ENCODE measurements around the gene ASPSCR1.
A peak's percentile ranks its signal among the peaks of the same experiment; 100 is the strongest.

The ASPSCR1 gene

DNA sequence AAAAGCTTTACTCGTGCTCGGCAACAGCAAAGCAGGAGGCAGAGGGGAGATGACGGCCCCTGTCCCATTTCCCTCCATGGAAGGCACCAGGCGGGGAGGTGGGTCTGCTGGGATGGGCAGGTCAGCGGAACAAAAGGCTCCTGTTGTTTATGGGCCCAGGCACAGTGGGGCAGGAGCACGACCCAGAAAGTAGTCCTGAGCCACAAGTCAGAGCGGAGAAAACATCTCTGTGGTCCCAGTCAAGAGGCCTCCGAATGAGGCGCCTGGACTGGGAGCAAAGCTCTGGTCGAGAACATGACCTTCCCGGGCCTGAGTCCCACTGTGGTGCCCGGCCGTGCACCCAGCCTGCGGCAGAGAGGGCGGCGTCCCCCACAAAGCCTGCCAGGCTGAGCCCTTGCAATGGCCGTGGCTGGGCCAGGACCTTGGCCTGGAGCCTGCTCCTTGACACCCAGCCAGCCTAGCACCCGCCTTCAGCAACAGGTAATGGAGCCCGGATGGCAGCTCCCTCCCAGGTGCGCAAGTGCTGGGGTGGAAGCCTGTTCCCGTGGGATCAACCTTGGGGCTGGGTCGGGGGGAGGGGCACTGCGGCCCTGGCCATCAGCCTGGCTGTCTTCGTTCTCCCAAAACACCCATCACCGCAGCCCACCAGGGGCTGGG, 70.6 kb downstream of the ASPSCR1 start:
- no peak for DNase-seq

- DNase-seq, result no peak
Measured at GRCh38 chr17:82048571-82048971, 71.1 kb downstream of the ASPSCR1 start.

- DNase-seq, result no peak
Measured at GRCh38 chr17:82049106-82049505, 71.7 kb downstream of the ASPSCR1 start.

DNA sequence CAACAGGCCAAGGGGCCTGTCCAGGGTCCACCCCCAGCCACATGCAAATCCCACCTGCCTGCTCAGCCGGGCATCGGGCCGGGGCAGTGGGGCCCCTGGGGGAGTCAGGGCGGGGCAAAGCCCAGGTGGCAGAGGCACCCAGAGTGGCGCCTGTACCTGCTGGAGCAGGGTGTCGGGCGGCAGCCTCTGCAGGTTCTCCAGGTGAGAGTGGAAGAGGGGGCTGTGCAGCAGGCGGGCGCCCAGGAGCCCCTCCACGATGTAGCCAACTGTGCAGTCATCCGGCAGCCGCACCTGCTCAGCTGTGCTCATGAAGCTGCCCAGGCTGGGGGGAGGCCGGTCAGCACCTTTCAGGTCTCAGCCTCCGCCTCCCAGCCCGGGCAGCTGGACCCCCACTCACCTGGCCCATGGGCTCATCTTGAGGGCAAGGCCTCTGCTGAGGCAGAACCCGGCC, 72.1 kb downstream of the ASPSCR1 start:
- no peak for DNase-seq

- DNase-seq, result no peak
Measured at GRCh38 chr17:82050152-82050760, 72.8 kb downstream of the ASPSCR1 start.

DNA sequence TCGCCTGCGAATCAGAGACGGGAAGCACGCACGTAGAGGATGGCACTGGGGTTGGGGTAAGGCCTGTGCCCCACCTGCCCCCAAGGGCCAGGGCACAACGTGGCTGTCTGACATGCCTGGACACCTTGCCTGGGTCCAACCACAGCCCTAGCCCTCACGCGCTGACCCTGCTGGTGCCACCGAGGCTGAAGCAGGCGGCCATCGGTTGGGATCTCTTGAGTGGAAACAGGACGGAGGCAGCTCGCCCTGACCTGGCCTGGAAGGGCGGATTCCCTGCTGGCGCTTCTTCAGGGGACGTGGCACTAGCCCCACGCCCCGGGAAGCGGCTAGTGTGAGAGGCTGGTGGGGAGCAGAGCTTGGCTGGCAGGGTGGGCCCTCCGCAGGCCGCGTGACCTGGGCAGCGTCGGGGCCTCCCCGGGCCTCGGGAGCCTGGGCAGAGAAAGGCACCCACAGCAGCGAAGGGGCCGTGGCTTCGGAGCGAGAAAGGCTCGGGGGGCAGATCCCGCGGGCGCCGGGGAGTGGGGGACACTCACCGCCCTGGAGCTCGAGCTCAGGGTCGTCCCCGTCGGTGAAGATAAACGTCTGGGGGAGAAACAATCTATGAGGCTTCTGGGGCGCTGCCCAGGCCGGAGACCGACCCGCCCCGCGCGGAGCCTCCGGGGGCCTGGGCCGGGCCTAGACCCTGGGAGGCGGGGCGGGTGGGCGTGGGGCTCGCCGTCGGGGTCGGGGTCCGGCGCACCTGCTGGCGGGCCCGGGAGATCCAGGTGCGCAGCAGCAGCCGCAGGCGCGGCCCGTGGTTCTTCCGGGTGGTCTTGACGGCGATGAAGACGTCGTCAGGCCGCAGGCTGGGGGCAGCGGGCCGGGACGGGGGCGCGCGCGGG, 73.6 kb downstream of the ASPSCR1 start:
- DNase-seq, result no peak

- DNase-seq, result peak; percentile 31
Measured at GRCh38 chr17:82051776-82052637, 74.6 kb downstream of the ASPSCR1 start, which contains the start of the genes GPS1 and RFNG. Gene GPS1 (plus strand): TSS chr17:82051898. CDS start chr17:82051932, 34 bp downstream. Gene RFNG (minus strand): TSS chr17:82051811. CDS start chr17:82051766, 45 bp downstream.

DNA sequence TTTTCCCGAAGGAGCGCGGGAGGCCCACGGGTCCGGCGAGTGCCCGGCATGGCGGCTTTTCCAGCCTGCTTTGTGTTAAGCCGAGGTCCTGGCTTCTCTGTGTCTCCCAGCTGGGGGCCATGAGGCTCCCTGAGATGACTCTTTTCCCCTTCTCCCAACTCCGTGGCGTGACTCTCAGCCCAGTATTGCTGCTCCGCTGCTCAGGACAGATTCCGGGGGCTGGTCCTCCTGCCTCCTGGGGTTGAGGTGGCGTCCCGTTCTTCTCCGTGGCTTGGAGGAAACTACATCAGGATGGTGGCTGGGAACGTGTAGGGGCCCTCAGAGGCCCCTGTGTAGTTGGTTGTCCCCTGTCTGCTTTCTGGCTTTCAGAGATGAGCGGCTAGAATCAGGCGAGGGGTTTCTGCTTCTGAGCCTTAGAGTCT, 75.2 kb downstream of the ASPSCR1 start:
- no peak for DNase-seq

GRCh38 chr17:82053130-82053529, 75.7 kb downstream of the ASPSCR1 start:
- DNase-seq, result no peak

GRCh38 chr17:82053556-82054263, 76.3 kb downstream of the ASPSCR1 start:
- DNase-seq, result no peak

DNA sequence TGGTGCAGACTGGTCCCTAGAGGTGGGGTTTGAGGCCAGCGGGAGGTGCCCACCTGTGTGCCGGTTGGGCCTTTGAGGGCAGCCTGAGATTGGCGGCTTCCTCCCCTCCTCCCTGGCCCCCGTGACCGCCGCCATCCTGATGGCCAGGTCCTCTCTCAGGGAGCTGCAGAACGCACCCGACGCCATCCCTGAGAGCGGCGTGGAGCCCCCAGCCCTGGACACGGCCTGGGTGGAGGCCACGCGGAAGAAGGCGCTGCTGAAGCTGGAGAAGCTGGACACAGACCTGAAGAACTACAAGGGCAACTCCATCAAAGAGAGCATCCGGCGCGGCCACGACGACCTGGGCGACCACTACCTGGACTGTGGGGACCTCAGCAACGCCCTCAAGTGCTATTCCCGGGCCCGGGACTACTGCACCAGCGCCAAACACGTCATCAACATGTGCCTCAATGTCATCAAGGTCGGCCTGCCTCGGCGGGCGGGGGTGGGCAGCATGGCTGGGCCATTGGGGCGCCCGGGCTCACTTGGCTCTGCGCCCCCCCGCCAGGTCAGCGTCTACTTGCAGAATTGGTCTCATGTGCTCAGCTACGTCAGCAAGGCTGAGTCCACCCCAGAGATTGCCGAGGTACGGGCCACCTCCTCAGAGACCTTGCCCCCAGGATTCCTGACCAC, 77.1 kb downstream of the ASPSCR1 start:
- DNase-seq, result no peak

DNA sequence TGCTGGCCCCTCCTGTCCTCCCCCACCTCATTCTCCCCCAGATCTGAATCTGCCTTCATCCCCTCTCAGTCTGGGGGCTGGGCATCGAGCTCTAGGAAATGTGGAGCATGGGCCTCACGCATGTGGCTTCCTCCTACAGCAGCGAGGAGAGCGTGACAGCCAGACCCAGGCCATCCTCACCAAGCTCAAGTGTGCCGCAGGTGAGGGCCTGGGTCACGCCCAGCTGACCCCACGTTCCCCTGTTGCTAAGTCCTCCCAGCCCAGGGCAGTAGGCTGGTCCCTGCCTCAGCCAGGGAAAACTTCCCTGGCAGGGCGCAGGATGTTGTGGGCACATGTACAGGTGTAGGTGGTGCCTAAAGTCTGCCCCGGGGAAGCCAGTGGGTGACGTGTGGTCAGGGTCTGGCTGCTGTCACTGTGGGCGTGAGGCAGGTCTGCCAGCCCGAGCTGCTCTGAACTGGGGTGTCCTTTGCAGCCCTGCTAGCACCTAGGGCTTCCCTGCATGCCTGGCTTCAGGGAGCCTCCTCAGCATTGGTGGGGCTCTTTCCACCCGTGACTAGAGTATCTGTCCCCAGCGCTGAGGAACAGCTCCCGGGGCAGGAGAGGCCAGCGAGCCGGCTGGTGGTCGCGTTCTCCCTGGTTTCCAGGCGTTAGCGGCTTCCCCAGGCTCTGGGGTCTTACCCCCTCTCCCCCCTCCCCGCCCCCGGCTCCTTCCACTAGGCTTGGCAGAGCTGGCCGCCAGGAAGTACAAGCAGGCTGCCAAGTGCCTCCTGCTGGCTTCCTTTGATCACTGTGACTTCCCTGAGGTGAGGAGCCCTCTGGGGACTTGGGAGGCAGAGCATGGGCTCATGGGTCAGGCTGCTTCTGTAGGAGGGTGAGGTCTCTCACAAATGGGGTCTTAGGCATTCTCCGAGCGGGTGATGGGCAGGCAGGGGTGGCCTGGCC, 77.9 kb downstream of the ASPSCR1 start:
- no peak for DNase-seq

GRCh38 chr17:82055965-82056728, 78.7 kb downstream of the ASPSCR1 start:
- DNase-seq, result no peak

DNA sequence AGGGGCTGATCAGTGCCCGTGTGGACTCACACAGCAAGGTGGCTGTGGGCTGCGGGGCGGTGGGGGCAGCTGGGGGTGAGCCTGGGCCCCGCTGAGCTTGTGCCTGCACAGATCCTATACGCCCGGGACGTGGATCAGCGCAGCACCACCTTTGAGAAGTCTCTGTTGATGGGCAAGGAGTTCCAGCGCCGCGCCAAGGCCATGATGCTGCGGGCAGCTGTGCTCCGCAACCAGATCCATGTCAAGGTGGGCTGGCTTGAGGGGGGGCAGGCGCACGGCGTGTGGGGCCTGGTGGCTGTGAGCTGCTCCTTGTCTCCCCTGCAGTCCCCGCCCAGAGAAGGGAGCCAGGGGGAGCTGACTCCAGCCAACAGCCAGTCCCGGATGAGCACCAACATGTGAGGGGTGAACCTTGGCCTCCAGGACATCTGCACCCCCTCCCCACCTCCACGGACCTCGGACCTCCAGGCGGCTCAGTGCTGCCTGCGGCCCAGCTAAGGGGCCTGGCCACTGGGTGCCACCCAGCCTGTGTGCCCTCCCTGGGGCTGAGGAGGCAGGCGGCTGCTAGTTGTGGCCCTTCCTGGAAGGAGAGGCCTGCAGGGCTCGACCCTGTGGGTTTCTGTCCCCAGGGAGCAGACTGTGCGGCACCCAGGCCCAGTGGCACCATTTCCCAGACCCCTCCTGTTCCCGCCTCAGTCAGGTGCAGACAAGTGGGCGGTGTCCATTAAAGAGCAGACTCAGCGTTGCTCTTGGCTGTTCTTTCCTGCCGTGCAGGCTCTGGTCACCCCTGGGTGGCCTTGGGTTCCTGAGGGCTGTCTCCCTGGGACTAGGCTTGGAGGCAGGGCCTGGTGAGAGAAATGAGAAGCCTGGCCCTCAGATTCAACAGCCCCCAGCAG, 79.5 kb downstream of the ASPSCR1 start:
- DNase-seq, result no peak

- DNase-seq, result no peak
Measured at GRCh38 chr17:82058230-82058854, 80.9 kb downstream of the ASPSCR1 start.

DNA sequence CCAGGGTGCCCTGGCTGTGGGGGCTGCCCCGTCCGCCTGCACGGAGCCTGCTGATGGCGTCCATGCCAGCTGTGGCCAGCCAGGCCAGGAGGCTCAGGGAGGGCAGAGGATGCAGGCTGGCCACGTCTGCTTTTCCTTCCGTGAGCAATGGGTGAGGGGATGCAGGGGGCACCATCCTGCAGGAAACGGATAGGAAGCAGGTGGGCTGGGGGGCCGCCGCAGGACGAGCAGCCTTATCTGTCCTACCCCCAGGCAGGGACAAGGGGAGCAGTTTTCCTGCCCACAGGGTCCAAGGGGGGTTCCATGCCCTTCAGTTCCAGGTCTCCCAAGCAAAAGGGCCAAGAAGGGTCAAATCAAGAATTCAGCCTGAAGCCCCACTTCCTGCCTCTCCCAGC, 81.4 kb downstream of the ASPSCR1 start:
- no peak for DNase-seq

- DNase-seq, result no peak
Measured at GRCh38 chr17:82059272-82060000, 82.0 kb downstream of the ASPSCR1 start.
